IPS-18c (cell line): Measurements from ENCODE around the gene TTC28.
"Not testable (repeated sequence)": the region's sequence is repeated elsewhere in the genome, so short reads cannot be mapped to it uniquely, and the experiment has no call there.

Experiments used
- H3K4me3 ChIP-seq: 2 replicates; pipeline ENCODE4 v1.7.0; 2013; ENCODE audit warnings: low read depth, mild to moderate bottlenecking, low read length, moderate library complexity; ENCODE audit not compliant: insufficient read depth
- H3K9me3 ChIP-seq: one replicate; pipeline ENCODE4 v1.6.1; 2013; ENCODE audit warnings: mild to moderate bottlenecking, low read length, moderate library complexity; ENCODE audit not compliant: control insufficient read depth, insufficient read depth

Gene TTC28

GRCh38 chr22:28628766-28629165 lies 50.9 kb downstream of the TTC28 start:
- H3K4me3 ChIP-seq, result no peak overlapping the region
- no peaks in the 10 kb centered on the region for H3K9me3 ChIP-seq

- no peak overlapping the region for H3K4me3 ChIP-seq
Observed at GRCh38 chr22:28627791-28628190, 51.8 kb downstream of the TTC28 start.

GRCh38 chr22:28620244-28620922 lies 59.3 kb downstream of the TTC28 start:
- no peaks in the 10 kb centered on the region for H3K9me3 ChIP-seq
- no peak overlapping the region for H3K4me3 ChIP-seq

More at GRCh38 chr22:28627791-28628190, 51.8 kb downstream of the TTC28 start:
- no peaks in the 10 kb centered on the region for H3K9me3 ChIP-seq

- H3K4me3 ChIP-seq, result no peak overlapping the region
Observed at GRCh38 chr22:28619236-28619635, 60.4 kb downstream of the TTC28 start.

GRCh38 chr22:28615423-28615822 lies 64.2 kb downstream of the TTC28 start:
- not testable (repeated sequence) for H3K4me3 ChIP-seq, H3K9me3 ChIP-seq

More at GRCh38 chr22:28619236-28619635, 60.4 kb downstream of the TTC28 start:
- no peaks in the 10 kb centered on the region for H3K9me3 ChIP-seq

GRCh38 chr22:28609921-28610320 lies 69.7 kb downstream of the TTC28 start:
- Histone ChIP-seq H3K9me3 (no peaks in the 10 kb centered on the region), H3K4me3 (no peak overlapping the region)

GRCh38 chr22:28608546-28608945 lies 71.1 kb downstream of the TTC28 start:
- Histone ChIP-seq H3K9me3 (no peaks in the 10 kb centered on the region), H3K4me3 (no peak overlapping the region)

GRCh38 chr22:28607795-28608194 lies 71.8 kb downstream of the TTC28 start:
- H3K4me3 ChIP-seq, result no peak overlapping the region
- H3K9me3 ChIP-seq, result no peaks in the 10 kb centered on the region

GRCh38 chr22:28604966-28605761 lies 74.5 kb downstream of the TTC28 start:
- H3K9me3 ChIP-seq, result no peaks in the 10 kb centered on the region
- H3K4me3 ChIP-seq, result no peak overlapping the region

GRCh38 chr22:28601915-28602314 lies 77.7 kb downstream of the TTC28 start:
- H3K9me3 ChIP-seq, result no peaks in the 10 kb centered on the region
- no peak overlapping the region for H3K4me3 ChIP-seq

- H3K9me3 ChIP-seq, result no peaks in the 10 kb centered on the region
- no peak overlapping the region for H3K4me3 ChIP-seq
Observed at GRCh38 chr22:28600546-28601143, 79.0 kb downstream of the TTC28 start.

- no peaks in the 10 kb centered on the region for H3K9me3 ChIP-seq
- H3K4me3 ChIP-seq, result no peak overlapping the region
Observed at GRCh38 chr22:28599693-28600092, 79.9 kb downstream of the TTC28 start.

GRCh38 chr22:28597665-28598064 lies 82.0 kb downstream of the TTC28 start:
- Histone ChIP-seq H3K4me3 (no peak overlapping the region), H3K9me3 (no peaks in the 10 kb centered on the region)

GRCh38 chr22:28594797-28595462 lies 84.7 kb downstream of the TTC28 start:
- no peak overlapping the region for H3K4me3 ChIP-seq
- H3K9me3 ChIP-seq, result no peaks in the 10 kb centered on the region

GRCh38 chr22:28594076-28594796 lies 85.4 kb downstream of the TTC28 start:
- no peaks in the 10 kb centered on the region for H3K9me3 ChIP-seq
- no peak overlapping the region for H3K4me3 ChIP-seq

GRCh38 chr22:28593299-28593698 lies 86.3 kb downstream of the TTC28 start:
- H3K9me3 ChIP-seq, result no peaks in the 10 kb centered on the region
- no peak overlapping the region for H3K4me3 ChIP-seq

- no peaks in the 10 kb centered on the region for H3K9me3 ChIP-seq
- no peak overlapping the region for H3K4me3 ChIP-seq
Observed at GRCh38 chr22:28589102-28589750, 90.4 kb downstream of the TTC28 start.
